Prostate gland (tissue), 2 donors: ENCODE measurements around the gene LDHD.

Experiments used
- POLR2A ChIP-seq: fragments of 450-650 bp; IDR thresholded peaks from one replicate; pipeline ENCODE4 v1.6.1; 2016; ENCODE audit warnings: antibody characterized with exemption, mild to moderate bottlenecking
- POLR2AphosphoS5 ChIP-seq: sonication (generic); formaldehyde crosslinking; IDR thresholded peaks from one replicate; pipeline ENCODE4 v1.6.1; 2017; ENCODE audit warnings: antibody characterized with exemption
- TF ChIP-seq, protein P1 (sequence below), 4 experiments: fragments of 200-600 bp in 2 of 4; fragments of 450-650 bp in 2 of 4; sonication (generic) in 2 of 4; IDR thresholded peaks; 1 replicate in 3 of 4; 2 replicates in 1 of 4; pipeline ENCODE4 v1.5.1; 2016 to 2019; ENCODE audit warnings: antibody characterized with exemption in 4 of 4, mild to moderate bottlenecking in 2 of 4, moderate library complexity in 2 of 4

DNA sequence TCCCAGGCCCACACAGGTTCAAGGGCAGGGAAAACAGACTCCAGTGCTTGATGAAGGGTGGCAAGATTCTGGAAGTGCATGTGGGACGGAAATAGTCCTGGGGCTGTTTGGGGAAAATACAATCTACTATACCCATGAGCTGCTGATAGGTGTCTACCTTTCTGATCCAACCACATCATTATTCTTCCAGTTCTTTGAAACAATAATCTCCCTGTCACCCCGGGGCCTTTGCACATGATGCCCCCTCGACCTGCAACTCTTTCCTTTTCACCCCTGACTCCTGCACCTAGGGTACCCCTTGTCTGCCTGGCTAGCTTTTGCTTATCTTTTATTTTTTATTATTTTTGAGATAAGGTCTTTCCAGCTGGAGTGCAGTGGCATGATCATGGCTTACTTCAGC lies 45.0 kb downstream of the LDHD start:
- TF ChIP-seq POLR2A (no peak), POLR2AphosphoS5 (no peak)
- TF ChIP-seq, protein P1, sequence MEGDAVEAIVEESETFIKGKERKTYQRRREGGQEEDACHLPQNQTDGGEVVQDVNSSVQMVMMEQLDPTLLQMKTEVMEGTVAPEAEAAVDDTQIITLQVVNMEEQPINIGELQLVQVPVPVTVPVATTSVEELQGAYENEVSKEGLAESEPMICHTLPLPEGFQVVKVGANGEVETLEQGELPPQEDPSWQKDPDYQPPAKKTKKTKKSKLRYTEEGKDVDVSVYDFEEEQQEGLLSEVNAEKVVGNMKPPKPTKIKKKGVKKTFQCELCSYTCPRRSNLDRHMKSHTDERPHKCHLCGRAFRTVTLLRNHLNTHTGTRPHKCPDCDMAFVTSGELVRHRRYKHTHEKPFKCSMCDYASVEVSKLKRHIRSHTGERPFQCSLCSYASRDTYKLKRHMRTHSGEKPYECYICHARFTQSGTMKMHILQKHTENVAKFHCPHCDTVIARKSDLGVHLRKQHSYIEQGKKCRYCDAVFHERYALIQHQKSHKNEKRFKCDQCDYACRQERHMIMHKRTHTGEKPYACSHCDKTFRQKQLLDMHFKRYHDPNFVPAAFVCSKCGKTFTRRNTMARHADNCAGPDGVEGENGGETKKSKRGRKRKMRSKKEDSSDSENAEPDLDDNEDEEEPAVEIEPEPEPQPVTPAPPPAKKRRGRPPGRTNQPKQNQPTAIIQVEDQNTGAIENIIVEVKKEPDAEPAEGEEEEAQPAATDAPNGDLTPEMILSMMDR (IDR thresholded peaks at IDR 0.05) = no peak
